ENCODE measurements around the gene IMPDH2.

DNA sequence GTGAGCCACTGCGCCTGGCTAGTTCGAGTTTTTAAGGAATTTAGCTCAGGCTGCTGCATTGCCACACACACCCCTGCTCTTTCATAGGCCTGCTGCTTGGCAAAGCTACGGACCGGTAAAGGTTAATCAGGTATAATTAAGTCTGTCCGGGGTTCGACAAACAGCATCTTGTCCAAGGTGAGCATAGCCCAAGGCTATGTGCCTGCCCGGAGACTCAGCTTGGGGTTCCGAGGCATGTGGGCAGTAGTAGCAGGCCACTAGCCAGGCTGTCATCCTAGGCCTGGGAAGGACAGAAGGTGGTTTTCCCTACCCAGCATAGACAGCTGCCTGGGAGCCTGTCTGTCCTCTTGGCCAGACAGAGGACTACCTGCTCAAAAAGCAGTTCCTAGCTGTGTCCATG, 32.6 kb downstream of the IMPDH2 start:
- TF ChIP-seq, protein P1, sequence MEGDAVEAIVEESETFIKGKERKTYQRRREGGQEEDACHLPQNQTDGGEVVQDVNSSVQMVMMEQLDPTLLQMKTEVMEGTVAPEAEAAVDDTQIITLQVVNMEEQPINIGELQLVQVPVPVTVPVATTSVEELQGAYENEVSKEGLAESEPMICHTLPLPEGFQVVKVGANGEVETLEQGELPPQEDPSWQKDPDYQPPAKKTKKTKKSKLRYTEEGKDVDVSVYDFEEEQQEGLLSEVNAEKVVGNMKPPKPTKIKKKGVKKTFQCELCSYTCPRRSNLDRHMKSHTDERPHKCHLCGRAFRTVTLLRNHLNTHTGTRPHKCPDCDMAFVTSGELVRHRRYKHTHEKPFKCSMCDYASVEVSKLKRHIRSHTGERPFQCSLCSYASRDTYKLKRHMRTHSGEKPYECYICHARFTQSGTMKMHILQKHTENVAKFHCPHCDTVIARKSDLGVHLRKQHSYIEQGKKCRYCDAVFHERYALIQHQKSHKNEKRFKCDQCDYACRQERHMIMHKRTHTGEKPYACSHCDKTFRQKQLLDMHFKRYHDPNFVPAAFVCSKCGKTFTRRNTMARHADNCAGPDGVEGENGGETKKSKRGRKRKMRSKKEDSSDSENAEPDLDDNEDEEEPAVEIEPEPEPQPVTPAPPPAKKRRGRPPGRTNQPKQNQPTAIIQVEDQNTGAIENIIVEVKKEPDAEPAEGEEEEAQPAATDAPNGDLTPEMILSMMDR (IDR thresholded peaks at IDR 0.05), result no peak
- no peak for TF ChIP-seq POLR2A (IDR thresholded peaks at IDR 0.05)

Measured in testis (tissue), 2 donors.